GDM1 (cell line): ENCODE measurements around the gene TWF2.
A peak's percentile ranks its signal among the peaks of the same experiment; 100 is the strongest.

Experiments used
- DNase-seq: peaks from one replicate; lab custom pipeline; 2025; lab: John Stamatoyannopoulos, UW

TWF2 gene

DNA sequence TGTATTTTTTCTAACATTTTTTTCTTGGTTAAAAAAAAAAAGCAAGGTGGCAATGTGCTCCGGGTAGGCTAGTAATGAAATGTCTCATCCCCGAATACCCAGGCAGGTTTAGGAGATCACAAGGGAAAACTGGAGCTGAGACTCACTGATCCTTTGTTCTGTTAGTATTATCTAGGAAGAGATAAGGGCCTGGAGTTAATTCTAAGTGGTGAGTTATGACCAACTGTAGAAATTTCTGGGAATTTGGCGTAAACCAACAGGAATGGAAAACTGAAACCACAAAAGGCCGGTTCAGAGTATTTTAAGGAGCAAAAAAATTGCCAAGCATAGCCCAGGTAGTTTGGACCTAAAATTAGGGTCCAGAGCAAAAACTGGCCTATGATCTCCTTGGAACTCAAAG is 19.0 kb upstream of the TWF2 start:
- DNase-seq = no peak

DNA sequence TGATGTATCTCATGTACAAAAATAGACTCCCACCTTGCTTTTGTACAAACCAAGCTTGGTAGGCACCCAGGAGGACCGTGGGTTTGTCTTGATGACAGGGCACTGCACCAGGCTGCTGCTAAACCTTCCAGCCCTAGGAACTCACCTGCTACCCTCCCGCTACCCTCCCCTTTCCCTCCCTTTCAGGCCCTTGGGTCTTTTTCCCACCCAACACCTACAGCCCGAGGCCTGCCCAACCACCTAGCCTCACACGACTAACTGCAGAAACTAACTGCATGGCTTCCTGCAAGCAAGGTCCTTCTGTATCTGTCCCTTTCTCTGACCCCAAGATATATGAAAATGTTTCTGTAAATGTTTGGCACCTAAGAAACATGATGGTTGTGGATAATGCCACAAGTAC is 17.7 kb upstream of the TWF2 start:
- DNase-seq = no peak

DNA sequence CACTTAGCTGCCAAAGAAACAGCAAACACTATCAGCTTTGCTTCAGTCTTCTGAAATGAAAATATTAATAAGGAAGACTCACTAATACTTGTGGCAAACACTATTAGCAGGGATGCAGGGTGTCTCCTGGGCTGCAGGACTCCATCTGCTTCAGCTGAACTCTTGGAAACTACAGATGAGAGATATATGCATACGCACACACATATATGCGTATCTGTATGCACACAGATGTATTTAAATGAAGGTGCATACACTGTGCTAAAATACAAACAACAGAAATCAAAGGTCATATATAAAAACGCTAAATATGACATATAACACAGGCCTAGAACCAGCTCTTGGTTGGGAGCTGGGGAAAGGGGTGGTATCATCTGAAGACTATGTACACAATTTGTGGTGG is 17.2 kb upstream of the TWF2 start:
- no peak for DNase-seq

DNA sequence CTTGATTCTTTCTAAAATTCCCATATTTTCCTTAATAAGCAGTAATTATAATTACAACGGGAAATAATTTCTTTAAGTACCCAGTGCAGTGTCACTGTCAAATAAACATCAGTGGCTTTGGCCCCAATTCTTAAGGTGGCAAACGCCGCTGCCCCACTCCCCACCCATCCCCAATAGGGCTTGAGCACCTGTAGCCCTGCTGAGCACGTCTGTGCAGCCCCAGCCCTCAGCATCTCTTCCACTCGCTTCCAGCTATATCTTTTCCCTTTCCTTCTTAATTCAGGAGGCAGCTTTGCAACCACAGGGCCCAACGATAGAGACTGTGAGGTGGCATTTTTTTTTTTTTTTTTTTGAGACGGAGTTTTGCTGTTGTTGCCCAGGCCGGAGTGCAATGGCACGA is 15.7 kb upstream of the TWF2 start:
- DNase-seq = no peak

DNA sequence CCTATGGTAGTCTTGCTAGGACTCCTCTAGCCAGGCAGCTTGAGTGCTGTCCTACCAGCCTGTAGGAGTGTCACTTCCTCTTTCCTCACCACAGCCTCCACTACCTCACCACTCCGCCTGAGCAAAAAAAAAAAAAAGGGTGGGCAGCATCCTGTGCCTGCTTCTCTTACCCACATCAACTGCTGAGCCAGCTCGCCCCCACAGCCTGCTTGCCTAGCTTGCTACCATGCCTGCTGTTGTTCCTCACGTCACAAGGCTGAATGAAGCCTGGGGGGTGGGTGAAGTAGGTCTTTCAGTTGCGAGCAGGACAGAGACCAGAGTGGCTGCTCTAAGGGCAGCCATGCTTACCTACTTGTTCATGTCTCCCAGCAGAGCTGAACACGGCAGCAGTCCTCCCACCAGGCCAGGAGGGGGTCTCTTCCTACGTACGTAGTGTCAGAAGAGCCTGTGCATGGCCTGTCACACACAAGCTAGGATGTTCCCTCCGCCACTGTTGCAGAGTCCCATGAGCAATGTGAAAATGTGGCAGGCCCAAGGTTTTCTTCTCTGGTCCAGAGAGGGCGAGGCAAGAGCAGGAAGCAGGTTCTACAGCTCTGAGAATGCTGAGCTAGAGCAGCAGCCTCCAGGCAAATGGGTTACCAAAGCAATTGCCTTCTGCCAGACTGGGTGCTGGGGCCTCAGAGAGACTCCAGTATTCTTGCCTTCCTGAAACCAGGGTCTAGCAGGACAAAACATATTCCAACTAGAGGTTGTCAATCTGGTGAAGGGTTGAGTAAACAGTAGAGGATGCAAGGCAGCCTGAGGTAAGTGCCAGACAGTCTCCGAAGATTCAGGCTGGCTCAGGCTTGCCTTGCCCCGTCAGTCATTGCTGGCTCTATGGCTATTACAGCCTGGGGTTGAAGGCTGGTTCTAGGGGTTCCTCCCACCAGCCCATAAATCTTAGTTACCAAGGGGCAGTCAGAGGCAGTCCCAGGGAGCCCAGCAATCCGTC is 14.7 kb upstream of the TWF2 start:
- DNase-seq = peak; percentile 94

DNA sequence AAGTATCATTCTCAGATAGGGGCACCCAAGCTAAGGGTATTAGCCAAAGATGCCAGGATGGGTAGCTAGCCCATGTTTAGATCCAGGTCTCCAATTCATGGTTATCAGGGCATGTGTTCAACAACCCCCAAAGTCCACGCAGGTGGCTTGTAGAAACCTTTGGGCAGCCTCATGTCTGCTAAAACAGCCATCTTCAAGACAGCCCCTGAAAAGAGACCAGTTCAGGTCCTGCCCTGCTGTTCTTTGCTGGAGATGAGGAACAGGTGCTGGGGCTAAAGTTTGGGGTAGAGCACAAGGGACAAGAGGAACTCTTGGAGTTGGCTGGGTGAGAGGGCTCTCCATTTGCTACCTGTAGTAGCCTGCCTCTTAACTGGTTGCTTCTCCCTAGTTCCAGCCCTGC is 11.2 kb upstream of the TWF2 start:
- DNase-seq = no peak

DNA sequence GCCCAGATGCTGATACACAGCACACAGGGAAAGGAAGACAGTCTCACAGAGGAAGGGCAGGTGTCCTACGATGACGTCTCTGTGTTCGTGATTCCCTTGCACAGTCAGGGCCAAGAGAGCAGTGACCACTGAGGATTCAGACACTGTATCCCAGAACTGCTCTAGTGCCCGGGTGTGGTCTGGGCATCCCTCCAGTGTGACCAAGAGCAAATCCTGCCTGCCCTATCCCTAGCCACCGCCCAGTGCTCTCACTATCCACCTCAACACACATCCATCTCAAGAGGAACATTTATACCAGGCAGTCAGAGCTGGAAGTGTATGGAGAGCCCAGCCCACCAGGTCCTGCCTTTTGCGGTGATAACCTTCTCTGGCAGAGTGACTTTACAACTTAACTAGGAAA is 10.7 kb upstream of the TWF2 start:
- no peak for DNase-seq

DNA sequence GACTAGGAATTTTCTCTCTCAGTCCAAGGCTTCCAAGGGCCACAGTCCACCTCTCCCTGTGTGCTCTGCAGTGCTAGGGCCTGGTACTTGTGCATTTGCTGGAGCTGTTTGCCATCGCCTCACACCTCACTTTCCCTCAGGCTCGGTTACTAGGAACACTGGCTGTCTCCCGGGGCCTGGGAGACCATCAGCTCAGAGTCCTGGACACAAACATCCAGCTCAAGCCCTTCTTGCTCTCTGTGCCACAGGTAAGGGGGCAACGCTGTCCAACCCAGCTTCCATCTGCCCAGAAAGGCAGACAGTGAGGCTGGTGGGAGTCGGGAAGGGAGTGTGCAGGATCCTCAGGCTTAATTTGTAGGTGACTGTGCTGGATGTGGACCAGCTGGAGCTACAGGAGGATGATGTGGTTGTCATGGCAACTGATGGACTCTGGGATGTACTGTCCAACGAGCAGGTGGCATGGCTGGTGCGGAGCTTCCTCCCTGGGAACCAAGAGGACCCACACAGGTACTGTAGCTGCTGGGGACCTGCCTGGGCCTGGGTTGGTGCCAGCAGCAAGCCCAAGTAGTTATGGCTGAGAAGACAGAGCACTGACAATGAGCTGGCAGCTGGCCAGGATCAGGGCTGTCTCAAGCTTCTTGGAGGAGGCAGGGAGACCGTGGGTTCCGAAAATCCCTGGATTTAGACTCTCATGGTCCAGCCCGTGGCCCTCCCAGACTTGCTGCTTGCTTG is 10.0 kb upstream of the TWF2 start:
- no peak for DNase-seq

DNA sequence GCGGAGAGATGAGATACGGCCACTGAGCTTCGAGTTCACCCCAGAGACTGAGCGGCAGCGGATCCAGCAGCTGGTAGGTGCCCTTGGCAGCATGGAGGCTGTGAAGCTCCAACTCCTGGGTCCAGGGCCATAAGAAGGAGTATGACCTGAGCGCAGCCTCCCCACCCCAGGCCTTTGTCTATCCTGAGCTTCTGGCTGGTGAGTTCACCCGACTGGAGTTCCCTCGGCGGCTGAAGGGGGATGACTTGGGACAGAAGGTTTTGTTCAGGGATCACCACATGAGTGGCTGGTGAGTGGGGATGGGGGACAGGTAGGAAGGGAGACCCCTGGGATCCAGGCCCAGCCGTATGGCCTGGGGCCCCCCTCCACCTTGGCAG is 9.2 kb upstream of the TWF2 start:
- DNase-seq = no peak

DNA sequence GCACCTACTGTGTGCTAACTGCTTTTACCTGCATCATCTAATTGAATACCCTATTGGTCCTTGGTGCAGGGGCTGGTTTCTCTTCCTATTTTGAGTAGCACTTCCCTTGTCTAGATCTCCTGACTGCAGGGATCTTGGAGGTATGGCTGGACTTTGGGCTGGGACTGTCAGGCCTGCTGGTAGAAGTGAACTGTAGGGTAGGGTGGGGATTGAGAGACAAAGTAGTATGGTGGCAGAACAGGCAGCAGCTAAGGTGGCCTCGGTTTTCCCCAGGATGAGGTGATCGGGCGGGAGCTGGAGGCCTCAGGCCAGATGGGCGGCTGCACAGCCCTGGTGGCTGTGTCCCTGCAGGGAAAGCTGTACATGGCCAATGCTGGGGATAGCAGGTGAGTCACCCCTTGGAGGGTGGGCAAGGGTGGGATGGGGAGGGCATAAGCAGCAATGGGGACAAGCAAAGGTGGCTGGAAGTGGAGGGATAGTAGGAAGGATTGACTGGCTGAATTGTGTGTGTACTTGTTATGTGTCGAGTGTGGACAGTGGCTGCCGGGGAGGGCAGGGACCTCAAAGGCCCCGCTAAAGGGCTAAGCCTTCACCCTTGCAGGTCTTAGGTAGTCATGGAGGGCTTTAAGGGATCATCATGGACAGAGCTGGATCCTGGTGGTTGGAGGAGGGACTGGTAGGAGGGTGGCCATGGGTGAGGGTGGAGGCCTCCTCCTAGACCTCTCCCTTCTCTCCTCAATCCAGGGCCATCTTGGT is 8.6 kb upstream of the TWF2 start:
- DNase-seq = no peak

DNA sequence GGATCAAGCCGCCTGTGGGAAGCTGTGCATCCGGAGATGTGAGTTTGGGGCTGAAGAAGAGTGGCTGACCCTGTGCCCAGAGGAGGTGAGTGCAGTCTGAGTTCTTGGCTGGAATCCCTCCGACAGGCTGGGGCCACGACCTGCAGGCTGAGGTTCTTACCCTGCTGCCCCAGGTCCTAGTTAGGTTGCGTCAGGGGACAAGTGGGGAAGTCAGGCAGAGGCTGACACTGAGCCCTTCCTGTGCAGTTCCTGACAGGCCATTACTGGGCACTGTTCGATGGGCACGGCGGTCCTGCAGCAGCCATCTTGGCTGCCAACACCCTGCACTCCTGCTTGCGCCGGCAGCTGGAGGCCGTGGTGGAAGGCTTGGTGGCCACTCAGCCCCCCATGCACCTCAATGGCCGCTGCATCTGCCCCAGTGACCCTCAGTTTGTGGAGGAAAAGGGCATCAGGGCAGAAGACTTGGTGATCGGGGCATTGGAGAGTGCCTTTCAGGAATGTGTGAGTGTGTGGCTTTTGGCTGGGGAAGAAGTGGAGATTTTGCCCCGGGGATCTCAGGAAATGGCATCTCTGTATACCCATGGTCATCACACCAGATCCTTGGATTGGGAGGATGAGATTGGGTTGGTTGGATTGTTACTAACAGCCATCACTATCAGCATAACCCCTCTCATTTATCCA is 7.9 kb upstream of the TWF2 start:
- DNase-seq = no peak

DNA sequence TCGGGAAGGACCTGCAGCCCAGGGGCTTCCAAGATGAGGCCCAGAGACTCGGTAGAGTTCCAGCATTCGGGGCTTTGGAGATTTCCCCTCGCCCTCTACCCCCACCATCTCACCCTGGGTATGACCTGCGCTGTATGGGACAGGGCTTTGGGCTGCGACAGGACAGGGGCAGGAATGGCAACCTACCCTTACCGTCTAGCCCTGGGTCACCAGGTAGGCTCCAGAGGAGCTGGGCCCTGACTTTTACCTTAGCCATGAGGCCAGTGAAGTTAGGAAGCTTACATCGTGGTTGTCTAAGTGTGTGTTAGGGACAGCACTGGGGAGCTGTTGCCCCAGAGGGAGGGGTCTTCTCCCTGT is 7.3 kb upstream of the TWF2 start:
- no peak for DNase-seq

DNA sequence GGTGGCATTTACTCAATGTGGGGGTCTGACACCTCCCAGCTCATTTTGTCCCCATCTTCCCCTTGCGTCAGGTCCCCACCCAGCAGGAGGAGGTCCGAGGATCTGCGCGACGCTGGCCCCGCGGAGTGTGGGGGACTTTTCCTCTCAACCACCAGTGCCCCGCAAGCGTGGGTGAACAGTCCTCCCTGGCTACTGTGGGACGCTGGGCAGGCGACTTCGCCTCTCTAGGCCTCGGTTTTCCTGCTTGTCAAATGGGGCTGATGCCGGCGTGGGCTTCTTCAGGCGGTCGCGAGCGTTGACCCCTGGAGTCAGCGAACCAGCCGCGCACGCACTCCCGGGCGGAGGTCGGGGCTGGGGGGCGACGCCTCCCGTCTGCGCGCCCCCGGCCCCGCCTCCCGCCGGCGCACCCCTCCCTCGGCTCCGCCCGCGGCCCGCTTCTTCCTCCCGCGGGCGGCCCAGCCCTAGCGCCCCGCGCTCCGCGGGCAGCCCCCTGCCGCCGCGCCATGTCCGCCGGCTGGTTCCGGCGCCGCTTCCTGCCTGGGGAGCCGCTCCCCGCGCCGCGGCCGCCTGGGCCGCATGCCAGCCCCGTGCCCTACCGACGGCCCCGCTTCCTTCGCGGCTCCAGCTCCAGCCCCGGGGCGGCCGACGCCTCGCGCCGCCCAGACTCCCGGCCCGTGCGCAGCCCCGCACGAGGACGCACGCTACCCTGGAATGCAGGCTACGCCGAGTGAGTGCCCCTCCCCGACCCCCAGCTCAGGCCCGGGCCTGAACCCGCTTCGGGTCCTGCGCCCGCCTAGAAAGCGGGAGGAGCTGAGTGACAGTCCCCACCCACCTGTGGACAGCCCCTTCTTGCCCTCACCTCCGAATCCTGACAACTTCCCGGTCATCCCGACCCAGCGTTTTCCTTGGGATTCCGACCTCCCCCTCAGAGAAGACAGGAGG is 6.6 kb upstream of the TWF2 start, which contains the start of gene PPM1M:
PPM1M (plus strand) TSS at position 438 of the 942 bp plus-strand sequence; CDS start at position 504, 66 bp downstream.
- DNase-seq = peak; percentile 25

DNA sequence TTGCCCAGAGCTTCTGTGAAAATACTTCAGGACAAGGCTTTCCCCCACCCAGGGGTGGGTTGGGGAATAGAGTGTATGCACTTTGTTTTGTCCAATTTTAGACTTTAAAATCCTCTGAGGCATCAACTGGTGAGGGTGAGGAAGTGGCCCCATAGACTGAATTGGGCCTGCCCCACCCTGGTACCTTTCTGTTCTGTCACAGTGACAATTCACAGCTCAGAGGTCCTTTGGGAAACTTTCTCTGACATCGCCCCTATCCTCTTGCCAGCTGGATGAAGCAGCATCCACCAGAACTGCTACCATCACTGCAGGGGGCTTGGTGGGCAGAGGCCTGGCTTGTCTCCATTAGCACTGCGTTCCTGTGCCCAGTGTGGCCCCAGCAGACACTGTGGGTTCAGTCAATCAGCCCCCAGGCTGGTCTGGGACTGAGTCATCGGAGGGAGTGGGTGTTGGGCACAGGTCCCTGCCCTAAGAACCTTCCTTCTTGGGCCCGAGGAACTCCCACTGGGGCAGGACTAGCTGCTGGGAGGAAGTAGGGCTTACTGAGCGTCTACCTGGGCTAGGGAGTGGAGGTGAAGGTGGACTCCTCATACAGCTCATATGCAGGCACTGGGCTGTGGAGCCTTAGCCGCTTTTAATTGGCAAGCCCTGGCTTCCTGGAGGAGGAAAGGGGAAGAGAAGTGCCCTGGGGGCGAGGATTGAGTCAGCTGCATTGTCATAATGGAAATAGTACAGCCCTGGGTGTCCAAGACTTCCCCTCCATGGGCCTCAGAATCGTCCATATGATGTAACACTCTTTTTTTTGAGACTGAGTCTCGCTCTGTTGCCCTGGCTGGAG is 5.1 kb upstream of the TWF2 start:
- DNase-seq = peak; percentile 64

DNA sequence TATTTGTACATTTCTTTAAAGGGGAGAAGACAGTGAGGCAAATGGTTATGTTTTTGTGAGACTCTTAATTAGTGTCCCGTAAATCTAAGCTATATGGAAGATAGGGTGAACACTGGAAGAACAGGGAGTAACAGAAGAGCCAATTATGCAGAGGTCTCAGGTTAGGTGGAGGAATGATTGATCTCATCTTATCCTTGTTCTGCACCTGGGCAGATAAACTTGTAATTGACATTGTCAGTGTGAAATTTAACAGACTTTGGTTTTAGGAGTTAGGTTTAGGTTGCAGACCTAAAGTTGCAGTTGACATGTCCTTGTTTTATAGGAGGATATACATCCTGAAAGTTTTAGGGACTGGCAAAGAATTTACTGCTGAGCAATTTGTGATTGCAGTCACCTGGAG is 3.1 kb upstream of the TWF2 start:
- DNase-seq = no peak

DNA sequence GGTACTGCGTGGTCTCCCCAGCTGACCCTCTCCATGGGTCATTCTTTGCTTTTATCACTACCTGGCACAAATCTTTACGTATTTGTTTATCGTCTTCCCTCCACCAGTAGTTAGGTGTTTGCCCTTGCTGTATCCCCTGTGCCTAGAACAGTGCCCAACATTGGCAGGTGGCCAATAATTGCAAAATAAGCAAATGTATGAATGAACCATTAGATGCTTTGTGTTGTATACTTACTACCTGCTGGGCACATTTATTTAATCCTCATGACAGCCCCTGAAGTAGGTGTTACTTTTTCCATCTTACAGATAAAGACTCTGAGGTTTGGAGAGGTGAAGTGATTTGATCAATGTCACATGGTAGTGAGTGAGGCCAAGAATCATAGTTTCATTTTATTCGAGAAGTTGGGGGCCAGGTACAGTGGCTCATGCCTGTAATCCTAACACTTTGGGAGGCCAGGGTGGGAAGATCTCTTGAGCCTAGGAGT is 2.0 kb upstream of the TWF2 start:
- DNase-seq = no peak

DNA sequence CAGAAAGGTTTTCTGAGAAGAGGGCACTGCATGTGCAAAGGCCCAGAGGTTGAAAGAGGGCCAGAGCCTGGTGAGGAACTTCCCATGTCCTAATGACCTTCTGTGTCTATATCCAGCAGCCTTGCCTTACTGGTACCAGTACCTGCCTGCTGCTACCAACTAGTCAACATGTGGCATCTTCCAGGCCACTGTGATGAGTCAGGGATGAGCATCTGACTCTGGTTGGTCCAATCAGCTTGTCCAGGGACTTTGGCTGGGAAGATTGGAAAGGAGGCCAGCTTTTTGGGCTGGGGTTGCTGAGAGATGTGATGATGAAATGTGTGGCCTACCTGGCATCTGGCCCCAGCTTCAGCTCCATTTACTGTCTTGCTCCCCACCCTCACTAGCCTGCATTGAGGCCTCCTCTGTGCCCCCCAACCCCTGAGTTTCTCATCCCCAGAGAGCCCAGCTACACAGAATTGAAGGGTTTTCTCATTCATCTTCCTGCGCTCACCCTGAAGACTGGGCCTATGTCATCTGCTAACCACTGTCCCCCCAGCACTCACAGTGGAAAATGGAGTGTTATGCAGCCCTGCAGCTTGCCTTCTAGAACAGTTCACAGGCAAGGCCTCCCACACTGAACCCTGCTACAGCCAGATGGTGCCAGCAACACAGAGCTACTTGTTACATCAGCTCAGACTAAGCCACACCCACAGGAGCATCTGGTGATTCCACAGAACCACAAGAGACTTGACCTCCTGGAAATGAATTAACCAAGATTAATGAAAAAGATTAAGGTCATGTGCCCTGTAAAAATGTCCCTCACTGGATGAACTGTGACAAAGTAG is 1.3 kb upstream of the TWF2 start:
- peak; percentile 25 for DNase-seq

DNA sequence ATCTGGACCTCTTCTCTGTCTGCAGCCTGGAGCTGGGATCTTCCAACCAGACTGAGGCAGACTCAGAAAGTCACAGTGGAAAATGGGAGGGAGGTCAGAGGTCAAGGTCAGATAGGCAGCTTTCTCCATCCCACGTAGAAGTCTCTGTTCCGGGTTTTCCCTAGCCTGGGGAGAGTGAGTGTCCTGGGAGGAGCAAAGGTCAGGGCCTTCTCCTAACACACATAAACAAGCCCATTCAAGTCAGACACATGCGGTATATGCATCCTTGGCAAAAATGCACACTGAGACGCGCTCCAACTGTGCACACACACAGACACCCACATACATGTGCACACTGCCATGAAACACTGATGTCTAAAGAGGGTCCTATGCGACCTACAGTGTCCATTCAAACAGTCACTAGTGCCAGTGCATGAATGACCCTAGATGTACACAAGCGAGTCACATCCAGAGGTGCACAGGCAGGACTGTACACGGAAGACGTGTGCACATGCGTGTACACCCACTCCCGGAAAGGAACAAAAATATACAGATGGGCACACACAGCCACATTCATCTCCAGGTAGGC is 681 bp downstream of the TWF2 start:
- no peak for DNase-seq
